Esophagus mucosa (tissue), 1 donor: ENCODE data around the gene TUBA1A. TPM values are rescaled to one million over a fixed set of nuclear protein-coding genes. Genes with fewer than 3 reads are reported as not detected.
"Not testable (repeated sequence)": the region's sequence is repeated elsewhere in the genome, so short reads cannot be mapped to it uniquely, and the experiment has no call there.

Experiments used
- ATAC-seq: fragments of 200-7000 bp; cut with Tn5 transposase; one replicate; pipeline ENCODE4 v1.9.1; 2020
- total RNA-seq: library from RNA; stranded (reverse); gene quantifications from one replicate; pipeline ENCODE4 v1.2.4, GENCODE V29; 2023
- donor health status: DM: yes; HTN: yes; CAD: no.

TUBA1A gene
- total RNA-seq, 1 donor from 2014 or later: 14.0 TPM

- ATAC-seq: no peak
Measured at GRCh38 chr12:49146406-49146805, 42.5 kb downstream of the TUBA1A start.

- ATAC-seq: no peak
Measured at GRCh38 chr12:49144384-49144783, 44.5 kb downstream of the TUBA1A start.

GRCh38 chr12:49138999-49139398, 49.9 kb downstream of the TUBA1A start:
- ATAC-seq: no peak

GRCh38 chr12:49138587-49138986, 50.3 kb downstream of the TUBA1A start:
- no peak for ATAC-seq

GRCh38 chr12:49137476-49137875, 51.4 kb downstream of the TUBA1A start:
- no peak for ATAC-seq

- not testable (repeated sequence) for ATAC-seq
Measured at GRCh38 chr12:49136997-49137396, 51.9 kb downstream of the TUBA1A start.

Other genes starting within 250 kb of the TUBA1A start
- gene ARF3, start 231.6 kb downstream of the TUBA1A start, total RNA-seq: 144 TPM
- gene WNT10B, start 217.3 kb downstream of the TUBA1A start, total RNA-seq: 0.48 TPM
- gene WNT1, start 210.8 kb downstream of the TUBA1A start, total RNA-seq: not detected
- gene DDN, start 189.7 kb downstream of the TUBA1A start, total RNA-seq: 0.28 TPM
- gene PRKAG1, start 170.3 kb downstream of the TUBA1A start, total RNA-seq: 52.8 TPM
- 48.2 TPM for gene KMT2D, start 128.3 kb downstream of the TUBA1A start, total RNA-seq
- gene RHEBL1, start 119.1 kb downstream of the TUBA1A start, total RNA-seq: 0.44 TPM
- gene DHH, start 94.3 kb downstream of the TUBA1A start, total RNA-seq: 0.12 TPM
- gene LMBR1L, start 78.2 kb downstream of the TUBA1A start, total RNA-seq: 24.4 TPM
- gene TUBA1B, start 57.7 kb downstream of the TUBA1A start, total RNA-seq: 536 TPM
- 755 TPM for gene TUBA1C, start 76.0 kb upstream of the TUBA1A start, total RNA-seq
- 0.64 TPM for gene PRPH, start 106.1 kb upstream of the TUBA1A start, total RNA-seq
- 23.6 TPM for gene TROAP, start 134.2 kb upstream of the TUBA1A start, total RNA-seq
- gene C1QL4, start 148.1 kb upstream of the TUBA1A start, total RNA-seq: not detected
- gene DNAJC22, start 157.8 kb upstream of the TUBA1A start, total RNA-seq: 0.16 TPM
- gene SPATS2, start 178.4 kb upstream of the TUBA1A start, total RNA-seq: 12.4 TPM